HCT116 (cell line): ENCODE results near the gene SH3BP4. TPM values are rescaled to one million over a fixed set of nuclear protein-coding genes. Genes with fewer than 3 reads are reported as not detected.

ENCODE experiments used
- ATAC-seq: fragments of 200-7000 bp; cut with Tn5 transposase; 2 replicates; pipeline ENCODE4 v1.9.1; 2020; ENCODE audit warnings: mild to moderate bottlenecking, moderate library complexity
- BruUV-seq: library from RNA; stranded (reverse); fragments of 400-500 nt; replicated peaks from 2 replicates; lab custom pipeline; 2021; lab: Mats Ljungman, UMichigan
- CTCF ChIA-PET: fragments of 300-600 bp; sonication (Branson Sonifier 250); formaldehyde crosslinking; loops from one replicate; lab custom pipeline; 2021; ENCODE audit warnings: antibody characterized with exemption; lab: Charles Lee
- POLR2A ChIA-PET: fragments of 300-600, 350-600 bp; sonication (Branson Sonifier 250); formaldehyde crosslinking; loops from one replicate; lab custom pipeline; 2021; ENCODE audit warnings: antibody characterized with exemption; lab: Charles Lee
- RAD21 ChIA-PET, 2 experiments: fragments of 300-600 bp; sonication (Branson Sonifier 250); formaldehyde crosslinking; loops; one replicate each; lab custom pipeline; 2023; ENCODE audit warnings: low total read pairs in 2 of 2; ENCODE audit not compliant: uncharacterized antibody in 2 of 2, unreplicated experiment in 2 of 2, low non-redundant PET in 1 of 2; lab: Charles Lee
- DNase-seq: peaks from one replicate; pipeline ENCODE4 v3.0.0-alpha.2; 2010; ENCODE audit warnings: low read depth, low spot score
- H2AFZ ChIP-seq: fragments of 200-600 bp; shearing (Covaris generic), sonication (generic); 2 replicates; pipeline ENCODE4 v1.6.1; 2017; ENCODE audit warnings: low read depth, mixed run types, mixed read lengths, antibody characterized with exemption, low read length; ENCODE audit not compliant: poor library complexity, severe bottlenecking
- H3K27ac ChIP-seq: 2 replicates; pipeline ENCODE4 v1.5.1; 2012; ENCODE audit warnings: low read depth, low read length
- H3K27me3 ChIP-seq: fragments of 200-600 bp; sonication (generic); 2 replicates; pipeline ENCODE4 v1.6.1; 2016; ENCODE audit warnings: mixed run types, low read length, mixed read lengths; ENCODE audit not compliant: insufficient read depth
- H3K36me3 ChIP-seq, 2 experiments: fragments of 200-500 bp in 1 of 2; fragments of 200-600 bp in 1 of 2; sonication (Bioruptor generic) in 1 of 2; sonication (generic) in 1 of 2; 2 replicates each; pipeline versions ENCODE4 v1.5.1 to v1.6.1; 2014 to 2016; ENCODE audit warnings: low read length in 2 of 2, inconsistent platforms in 1 of 2, mixed read lengths in 1 of 2, mixed run types in 1 of 2; ENCODE audit not compliant: insufficient read depth in 2 of 2, control insufficient read depth in 1 of 2
- H3K4me1 ChIP-seq, 2 experiments: fragments of 200-600 bp in 1 of 2; sonication (generic) in 1 of 2; 2 replicates each; pipeline versions ENCODE4 v1.5.1 to v1.6.1; 2012 to 2017; ENCODE audit warnings: low read length in 2 of 2, inconsistent platforms in 1 of 2, mild to moderate bottlenecking in 1 of 2, mixed read lengths in 1 of 2, mixed run types in 1 of 2, moderate library complexity in 1 of 2; ENCODE audit not compliant: insufficient read depth in 2 of 2, control insufficient read depth in 1 of 2
- H3K4me2 ChIP-seq: fragments of 200-600 bp; sonication (generic); 2 replicates; pipeline ENCODE4 v1.6.1; 2017; ENCODE audit warnings: mixed run types, low read length, mixed read lengths
- H3K4me3 ChIP-seq, 2 experiments: fragments of 200-600 bp in 1 of 2; sonication (generic) in 1 of 2; replicated peaks in 1 of 2; 2 replicates each; pipeline ENCODE4 v1.5.1; 2011 to 2016; ENCODE audit warnings: low read length in 2 of 2, control low read depth in 1 of 2, low read depth in 1 of 2, mild to moderate bottlenecking in 1 of 2, mixed read lengths in 1 of 2, mixed run types in 1 of 2
- H3K79me2 ChIP-seq: fragments of 200-600 bp; sonication (generic); 2 replicates; pipeline ENCODE4 v1.6.1; 2017; ENCODE audit warnings: mild to moderate bottlenecking, mixed run types, low read length, moderate library complexity, mixed read lengths; ENCODE audit not compliant: insufficient read depth
- H3K9ac ChIP-seq: fragments of 200-600 bp; sonication (generic); 2 replicates; pipeline ENCODE4 v1.6.1; 2016; ENCODE audit warnings: low read length, mixed read lengths
- H3K9me2 ChIP-seq: fragments of 200-600 bp; sonication (generic), shearing (Covaris generic); 2 replicates; pipeline ENCODE4 v1.6.1; 2017; ENCODE audit warnings: mixed run types, mild to moderate bottlenecking, moderate library complexity; ENCODE audit not compliant: insufficient read depth
- H3K9me3 ChIP-seq, 2 experiments: fragments of 200-500 bp in 1 of 2; fragments of 200-600 bp in 1 of 2; sonication (Bioruptor generic) in 1 of 2; sonication (generic) in 1 of 2; 2 replicates each; pipeline ENCODE4 v1.6.1; 2014 to 2017; ENCODE audit warnings: low read length in 2 of 2, mixed read lengths in 2 of 2, inconsistent platforms in 1 of 2, low read depth in 1 of 2, mild to moderate bottlenecking in 1 of 2, mixed run types in 1 of 2, moderate library complexity in 1 of 2; ENCODE audit not compliant: control insufficient read depth in 1 of 2, insufficient read depth in 1 of 2
- H4K20me1 ChIP-seq: fragments of 200-600 bp; sonication (generic), shearing (Covaris generic); 2 replicates; pipeline ENCODE4 v1.6.1; 2017; ENCODE audit warnings: mixed run types, mild to moderate bottlenecking, moderate library complexity; ENCODE audit not compliant: insufficient read depth
- ATF3 ChIP-seq: IDR thresholded peaks from 2 replicates; pipeline ENCODE4 v1.6.1; 2012
- CBX3 ChIP-seq: IDR thresholded peaks from 2 replicates; pipeline ENCODE4 v1.6.1; 2012; ENCODE audit warnings: low read depth
- CTCF ChIP-seq, 3 experiments: fragments of 200-600 bp in 1 of 3; sonication (generic) in 1 of 3; IDR thresholded peaks in 2 of 3; conservative IDR thresholded peaks in 1 of 3; 2 replicates each; pipeline ENCODE4 v1.5.1; 2012 to 2017; ENCODE audit warnings: low read depth in 2 of 3, low read length in 2 of 3, antibody characterized with exemption in 1 of 3, borderline replicate concordance in 1 of 3, control low read depth in 1 of 3, mild to moderate bottlenecking in 1 of 3, mixed read lengths in 1 of 3, mixed run types in 1 of 3, moderate library complexity in 1 of 3; ENCODE audit not compliant: insufficient read depth in 1 of 3
- EGR1 ChIP-seq: IDR thresholded peaks from 2 replicates; pipeline ENCODE4 v1.6.1; 2012; ENCODE audit warnings: low read depth
- ELF1 ChIP-seq: IDR thresholded peaks from 2 replicates; pipeline ENCODE4 v1.6.1; 2012; ENCODE audit warnings: low read depth, borderline replicate concordance
- EZH2 ChIP-seq: fragments of 200-600 bp; sonication (generic); IDR thresholded peaks from 2 replicates; pipeline ENCODE4 v1.6.1; 2017; ENCODE audit warnings: antibody characterized with exemption, mixed run types
- JUND ChIP-seq: IDR thresholded peaks from 2 replicates; pipeline ENCODE4 v1.6.1; 2012
- POLR2A ChIP-seq: IDR thresholded peaks from 2 replicates; pipeline ENCODE4 v1.7.0; 2011; ENCODE audit warnings: borderline replicate concordance; ENCODE audit not compliant: insufficient read depth, insufficient read length; ENCODE audit errors: extremely low read depth
- RAD21 ChIP-seq: IDR thresholded peaks from 2 replicates; pipeline ENCODE4 v1.6.1; 2012; ENCODE audit warnings: low read depth, mild to moderate bottlenecking
- SIN3A ChIP-seq: IDR thresholded peaks from 2 replicates; pipeline ENCODE4 v1.6.1; 2012; ENCODE audit warnings: low read depth
- SRF ChIP-seq: IDR thresholded peaks from 2 replicates; pipeline ENCODE4 v1.6.1; 2012; ENCODE audit warnings: low read depth
- TCF7L2 ChIP-seq: IDR thresholded peaks from 2 replicates; pipeline ENCODE4 v1.7.0; 2011; ENCODE audit warnings: borderline replicate concordance, inconsistent platforms; ENCODE audit not compliant: insufficient read depth, insufficient read length; ENCODE audit errors: extremely low read depth
- ZBTB33 ChIP-seq: IDR thresholded peaks from 2 replicates; pipeline ENCODE4 v1.6.1; 2011; ENCODE audit warnings: mild to moderate bottlenecking, low read length, moderate library complexity; ENCODE audit not compliant: insufficient replicate concordance; ENCODE audit errors: extremely low read depth
- intact Hi-C: fragments of 100-400 bp; cut with micrococcal nuclease; formaldehyde crosslinking; loops from 2 replicates; pipeline ENCODE4 v1.10.0; 2022
- total RNA-seq: library from RNA; stranded (reverse); gene quantifications from one replicate; pipeline ENCODE4 v1.2.1, GENCODE V29; 2021; ENCODE audit not compliant: unreplicated experiment

Gene SH3BP4
- total RNA-seq, 1 experiment from 2014 or later, result 32.9 TPM

- no peak for ATAC-seq
- Histone ChIP-seq H3K9me3 (no peaks in the 10 kb centered on the region), H3K4me2 (no peak overlapping the region), H2AFZ (no peak overlapping the region), H3K27ac (no peak overlapping the region; the same call in 1 of the 2 replicates), H3K36me3 (peaks cover 0 to 6% of the 10 kb centered on the region in 2 experiments; a peak in 1 of 4 replicates), H3K79me2 (peaks cover 8% of the 10 kb centered on the region; the same call in 1 of the 2 replicates), H3K9ac (no peak overlapping the region), H3K4me3 (no peak overlapping the region), H4K20me1 (no peaks in the 10 kb centered on the region), H3K9me2 (no peaks in the 10 kb centered on the region), H3K27me3 (no peaks in the 10 kb centered on the region), H3K4me1 (peaks cover 31 to 45% of the 10 kb centered on the region in 2 experiments)
- ChIA-PET CTCF (no interaction called here), POLR2A (no interaction called here), RAD21 (no interaction called here)
- no peak for TF ChIP-seq CBX3
- no peak for DNase-seq
- BruUV-seq, result no TSS peak
- intact Hi-C loops, result loop anchor here (5.0 to 10.0 kb wide), 2 partner anchors 85 to 298 kb away; no protein-coding TSS in a partner anchor
Observed at GRCh38 chr2:235052514-235053354, 100.9 kb downstream of the SH3BP4 start.

GRCh38 chr2:235053651-235054050, 101.8 kb downstream of the SH3BP4 start:
- intact Hi-C loops, result loop anchor here (5.0 to 10.0 kb wide), 2 partner anchors 86 to 299 kb away; no protein-coding TSS in a partner anchor
- Histone ChIP-seq H3K27me3 (no peaks in the 10 kb centered on the region), H3K27ac (no peak overlapping the region), H3K4me1 (peaks cover 22 to 36% of the 10 kb centered on the region in 2 experiments), H3K9me3 (no peaks in the 10 kb centered on the region), H3K36me3 (peaks cover 0 to 6% of the 10 kb centered on the region in 2 experiments; a peak in 1 of 4 replicates), H3K4me3 (no peak overlapping the region), H3K9ac (no peak overlapping the region), H3K9me2 (no peaks in the 10 kb centered on the region), H3K79me2 (peaks cover 8% of the 10 kb centered on the region; the same call in 1 of the 2 replicates), H4K20me1 (no peaks in the 10 kb centered on the region), H2AFZ (no peak overlapping the region), H3K4me2 (no peak overlapping the region)
- POLR2A ChIA-PET, result no interaction called here
- no TSS peak for BruUV-seq
- no peak for DNase-seq
- RAD21 ChIA-PET, result no interaction called here
- ATAC-seq, result no peak
- CTCF ChIA-PET, result no interaction called here
- TF ChIP-seq CBX3 (no peak), ELF1 (no peak), ATF3 (no peak), SRF (no peak), CTCF (IDR thresholded peaks at IDR 0.05 in 2 of 3, conservative IDR thresholded peaks at IDR 0.05 in 1 of 3; ENCODE audit: borderline replicate concordance in 1 of 3, insufficient read depth in 1 of 3, low read depth in 2 of 3, low read length in 2 of 3) (no peak), EGR1 (no peak), JUND (no peak), EZH2 (no peak), POLR2A (no peak), TCF7L2 (no peak), RAD21 (no peak), ZBTB33 (no peak), SIN3A (no peak)
